NOMO-1 (cell line): Measurements from ENCODE around the gene ACER3.
"Not testable (repeated sequence)": the region's sequence is repeated elsewhere in the genome, so short reads cannot be mapped to it uniquely, and the experiment has no call there.

Experiments used
- DNase-seq, 2 experiments: peaks; one replicate each; lab custom pipeline; 2025; ENCODE audit not compliant: unreplicated experiment in 2 of 2; lab: John Stamatoyannopoulos, UW

Gene ACER3

GRCh38 chr11:76980196-76980595 lies 119.5 kb downstream of the ACER3 start:
- DNase-seq: no peak

GRCh38 chr11:76984743-76985142 lies 124.0 kb downstream of the ACER3 start:
- no peak for DNase-seq

- DNase-seq: no peak
These were observed 126.5 kb downstream of the ACER3 start for GRCh38 chr11:76987203-76987602.

- no peak for DNase-seq
These were observed 129.9 kb downstream of the ACER3 start for GRCh38 chr11:76990628-76991027.

- DNase-seq: no peak
These were observed 134.4 kb downstream of the ACER3 start for GRCh38 chr11:76995081-76995576.

- no peak for DNase-seq
These were observed 136.8 kb downstream of the ACER3 start for GRCh38 chr11:76997512-76997911.

- no peak for DNase-seq
These were observed 138.9 kb downstream of the ACER3 start for GRCh38 chr11:76999597-76999996.

GRCh38 chr11:77001613-77002012 lies 140.9 kb downstream of the ACER3 start:
- no peak for DNase-seq

GRCh38 chr11:77002776-77003175 lies 142.1 kb downstream of the ACER3 start:
- no peak for DNase-seq

GRCh38 chr11:77003963-77004362 lies 143.2 kb downstream of the ACER3 start:
- no peak for DNase-seq

- DNase-seq: no peak
These were observed 148.9 kb downstream of the ACER3 start for GRCh38 chr11:77009533-77010160.

- no peak for DNase-seq
These were observed 154.0 kb downstream of the ACER3 start for GRCh38 chr11:77014669-77015068.

- not testable (repeated sequence) for DNase-seq
These were observed 157.7 kb downstream of the ACER3 start for GRCh38 chr11:77018396-77018924.

GRCh38 chr11:77019976-77020595 lies 159.4 kb downstream of the ACER3 start:
- DNase-seq: no peak

- DNase-seq: no peak
These were observed 160.0 kb downstream of the ACER3 start for GRCh38 chr11:77020734-77021133.

- DNase-seq: no peak
These were observed 164.0 kb downstream of the ACER3 start for GRCh38 chr11:77024745-77025144.

GRCh38 chr11:77026221-77026620 lies 165.5 kb downstream of the ACER3 start:
- no peak for DNase-seq

GRCh38 chr11:77026743-77027142 lies 166.0 kb downstream of the ACER3 start:
- no peak for DNase-seq

GRCh38 chr11:77027275-77027674 lies 166.6 kb downstream of the ACER3 start:
- DNase-seq: no peak

- no peak for DNase-seq
These were observed 169.1 kb downstream of the ACER3 start for GRCh38 chr11:77029829-77030228.

GRCh38 chr11:77030834-77031414 lies 170.2 kb downstream of the ACER3 start:
- DNase-seq: no peak

GRCh38 chr11:77031599-77031998 lies 170.9 kb downstream of the ACER3 start:
- DNase-seq: no peak
